IMR-90 (cell line): Measurements from ENCODE around the gene PEAK1.

Source experiments
- BHLHE40 ChIP-seq: fragments of 150-350 bp; IDR thresholded peaks from 2 replicates; pipeline ENCODE4 v1.6.1; 2016; ENCODE audit warnings: mild to moderate bottlenecking, low read depth, low read length
- CEBPB ChIP-seq: IDR thresholded peaks from 2 replicates; pipeline ENCODE4 v1.6.1; 2012; ENCODE audit warnings: low read depth, low read length, improper control_type of control experiment
- CHD1 ChIP-seq: IDR thresholded peaks from 2 replicates; pipeline ENCODE4 v1.6.1; 2012; ENCODE audit warnings: low read depth, low read length, improper control_type of control experiment
- CTCF ChIP-seq: conservative IDR thresholded peaks from 2 replicates; pipeline ENCODE4 v1.5.1; 2012; ENCODE audit warnings: mild to moderate bottlenecking, low read depth, low read length, improper control_type of control experiment
- MAFK ChIP-seq: IDR thresholded peaks from 2 replicates; pipeline ENCODE4 v1.6.1; 2012; ENCODE audit warnings: low read depth, low read length, improper control_type of control experiment
- MAZ ChIP-seq: IDR thresholded peaks from 2 replicates; pipeline ENCODE4 v1.6.1; 2012; ENCODE audit warnings: low read depth, mild to moderate bottlenecking, low read length, improper control_type of control experiment, moderate library complexity, borderline replicate concordance
- MXI1 ChIP-seq: IDR thresholded peaks from 2 replicates; pipeline ENCODE4 v1.6.1; 2012; ENCODE audit warnings: low read depth, mild to moderate bottlenecking, low read length, moderate library complexity, borderline replicate concordance
- NFE2L2 ChIP-seq: fragments of 150-350 bp; IDR thresholded peaks from 2 replicates; pipeline ENCODE4 v1.6.1; 2016; ENCODE audit warnings: low read depth, mild to moderate bottlenecking, low read length
- POLR2A ChIP-seq: IDR thresholded peaks from 2 replicates; pipeline ENCODE4 v1.6.1; 2012; ENCODE audit warnings: mild to moderate bottlenecking, low read depth, low read length
- RAD21 ChIP-seq: IDR thresholded peaks from 2 replicates; pipeline ENCODE4 v1.6.1; 2012; ENCODE audit warnings: low read length, improper control_type of control experiment
- RFX5 ChIP-seq: IDR thresholded peaks from 2 replicates; pipeline ENCODE4 v1.8.0; 2012; ENCODE audit warnings: low read depth, mild to moderate bottlenecking, low read length, moderate library complexity
- SMC3 ChIP-seq: fragments of 150-350 bp; IDR thresholded peaks from 2 replicates; pipeline ENCODE4 v1.6.1; 2016; ENCODE audit warnings: low read depth, mild to moderate bottlenecking, antibody characterized with exemption, low read length, moderate library complexity

- TF ChIP-seq POLR2A (no peak), CTCF (no peak), MAZ (no peak), BHLHE40 (no peak), CEBPB (no peak), CHD1 (no peak), NFE2L2 (no peak), MXI1 (no peak), RAD21 (no peak), MAFK (no peak), RFX5 (no peak), SMC3 (no peak)
Observed at GRCh38 chr15:77276943-77277342, 143.0 kb downstream of the PEAK1 start.
